ENCODE measurements around the gene JPT1.

GRCh38 chr17:75152922-75153779 is 1.2 kb downstream of the JPT1 start:
- no peak for TF ChIP-seq CTCF (IDR thresholded peaks at IDR 0.05)
- TF ChIP-seq ZNF232 (CRISPR knock-in tag; IDR thresholded peaks at IDR 0.05) = no peak
- TF ChIP-seq ZNF138 (CRISPR knock-in tag; conservative IDR thresholded peaks at IDR 0.05) = no peak
- TF ChIP-seq ZNF219 (CRISPR knock-in tag; IDR thresholded peaks at IDR 0.05; ENCODE audit: borderline replicate concordance) = no peak
- no peak for TF ChIP-seq CREM (CRISPR knock-in tag; IDR thresholded peaks at IDR 0.05)
